ENCODE results near the gene ECM1.

DNA sequence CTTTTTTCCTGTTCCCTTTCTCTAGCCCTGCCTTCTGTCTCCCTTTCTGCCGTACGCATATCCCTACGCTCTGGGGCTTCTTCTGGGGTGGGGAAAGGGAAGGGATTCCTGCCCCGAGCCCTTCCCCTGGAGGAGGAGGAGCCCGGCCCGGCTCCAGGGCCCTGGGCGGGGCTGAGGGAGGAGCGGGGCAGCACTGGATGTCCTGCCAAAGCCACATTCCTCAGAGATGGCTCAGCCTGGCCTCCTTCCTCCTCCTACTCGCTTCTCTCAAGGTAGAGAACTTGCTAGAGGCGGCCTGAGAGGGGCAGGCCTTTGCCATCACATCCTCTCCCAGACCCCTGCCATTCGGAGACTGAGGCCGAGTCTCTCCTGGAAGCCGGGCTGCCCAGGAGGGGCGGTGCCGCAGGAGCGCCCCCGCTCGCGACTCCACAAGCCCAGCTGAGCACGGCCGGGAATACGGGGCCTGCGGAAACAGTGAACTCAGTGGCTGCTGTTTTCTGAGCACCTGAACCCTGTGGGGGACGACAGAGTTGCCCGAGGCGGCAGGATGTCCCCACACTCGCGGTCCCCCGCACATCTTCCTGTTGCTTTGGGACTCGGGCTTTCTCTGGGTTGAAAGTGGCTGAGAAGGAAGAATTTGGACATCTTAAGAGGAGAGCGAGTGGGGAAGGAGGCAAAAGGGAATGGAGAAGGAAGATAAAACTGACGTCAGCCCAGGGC lies 53.5 kb downstream of the ECM1 start:
- TF ChIP-seq, protein P1, sequence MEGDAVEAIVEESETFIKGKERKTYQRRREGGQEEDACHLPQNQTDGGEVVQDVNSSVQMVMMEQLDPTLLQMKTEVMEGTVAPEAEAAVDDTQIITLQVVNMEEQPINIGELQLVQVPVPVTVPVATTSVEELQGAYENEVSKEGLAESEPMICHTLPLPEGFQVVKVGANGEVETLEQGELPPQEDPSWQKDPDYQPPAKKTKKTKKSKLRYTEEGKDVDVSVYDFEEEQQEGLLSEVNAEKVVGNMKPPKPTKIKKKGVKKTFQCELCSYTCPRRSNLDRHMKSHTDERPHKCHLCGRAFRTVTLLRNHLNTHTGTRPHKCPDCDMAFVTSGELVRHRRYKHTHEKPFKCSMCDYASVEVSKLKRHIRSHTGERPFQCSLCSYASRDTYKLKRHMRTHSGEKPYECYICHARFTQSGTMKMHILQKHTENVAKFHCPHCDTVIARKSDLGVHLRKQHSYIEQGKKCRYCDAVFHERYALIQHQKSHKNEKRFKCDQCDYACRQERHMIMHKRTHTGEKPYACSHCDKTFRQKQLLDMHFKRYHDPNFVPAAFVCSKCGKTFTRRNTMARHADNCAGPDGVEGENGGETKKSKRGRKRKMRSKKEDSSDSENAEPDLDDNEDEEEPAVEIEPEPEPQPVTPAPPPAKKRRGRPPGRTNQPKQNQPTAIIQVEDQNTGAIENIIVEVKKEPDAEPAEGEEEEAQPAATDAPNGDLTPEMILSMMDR (IDR thresholded peaks at IDR 0.05; ENCODE audit: control extremely low read depth in 1 of 3, insufficient read depth in 1 of 3, low read depth in 1 of 3, low read length in 3 of 3) = peak in 1 of 3 experiments; percentile 27; a peak in 1 of 4 replicates
- no peak for TF ChIP-seq EP300 (IDR thresholded peaks at IDR 0.05; ENCODE audit: borderline replicate concordance in 1 of 2, low read depth in 2 of 2, low read length in 2 of 2)
- TF ChIP-seq SRF (IDR thresholded peaks at IDR 0.05; ENCODE audit: low read depth, low read length) = no peak
- TF ChIP-seq PHF8 (conservative IDR thresholded peaks at IDR 0.05; ENCODE audit: low read depth, low read length) = no peak
- no peak for TF ChIP-seq EGR1 (IDR thresholded peaks at IDR 0.05; ENCODE audit: borderline replicate concordance, low read depth, low read length)
